GM10266 (cell line): ENCODE measurements around the gene HPGD.
"Not testable (repeated sequence)": the region's sequence is repeated elsewhere in the genome, so short reads cannot be mapped to it uniquely, and the experiment has no call there.

Experiments
- DNase-seq: peaks from one replicate; pipeline ENCODE4 v3.0.0; 2012; ENCODE audit errors: extremely low spot score
- CTCF ChIP-seq: IDR thresholded peaks from 2 replicates; pipeline ENCODE4 v1.5.1; 2012; ENCODE audit warnings: mild to moderate bottlenecking, low read depth; ENCODE audit not compliant: control insufficient read depth, insufficient read depth; ENCODE audit errors: missing control alignments

Gene HPGD

DNA sequence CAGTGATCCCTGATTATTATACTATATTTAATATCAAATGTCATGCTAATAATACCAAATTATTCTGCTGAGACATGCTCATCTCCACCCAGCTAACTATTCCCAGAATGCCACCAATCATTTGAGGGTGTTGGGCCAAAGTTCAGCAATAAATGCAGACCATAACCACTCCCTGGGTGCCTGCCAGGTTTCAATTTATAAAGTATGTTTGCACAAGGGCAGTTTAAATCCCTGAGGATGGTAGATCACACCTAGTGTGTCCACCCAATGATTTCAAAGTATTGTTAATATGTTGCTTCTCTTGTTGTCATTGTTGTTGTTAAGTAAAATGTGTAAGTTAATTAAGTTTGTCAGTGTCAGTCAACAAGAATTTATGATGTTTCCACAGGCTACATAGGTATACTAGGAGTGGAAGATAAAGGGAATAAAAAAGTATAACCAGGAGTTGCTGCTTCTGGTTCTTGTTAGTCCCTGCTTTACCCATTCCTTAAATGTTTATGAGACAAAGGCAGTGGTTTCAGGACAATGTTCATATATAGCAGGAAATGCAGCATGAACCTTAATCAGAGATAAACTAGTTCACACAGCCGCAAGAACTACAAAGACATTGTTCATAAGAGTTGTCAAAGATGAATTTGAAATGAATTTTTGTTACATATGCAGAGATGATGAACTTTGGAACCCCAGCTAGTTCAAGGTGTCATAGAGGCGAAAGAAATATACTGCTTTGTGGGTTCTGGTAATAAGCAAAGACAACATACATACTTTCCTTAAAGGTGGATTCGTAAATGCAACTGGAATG lies 25.5 kb downstream of the HPGD start:
- DNase-seq = no peak
- no peak for TF ChIP-seq CTCF

DNA sequence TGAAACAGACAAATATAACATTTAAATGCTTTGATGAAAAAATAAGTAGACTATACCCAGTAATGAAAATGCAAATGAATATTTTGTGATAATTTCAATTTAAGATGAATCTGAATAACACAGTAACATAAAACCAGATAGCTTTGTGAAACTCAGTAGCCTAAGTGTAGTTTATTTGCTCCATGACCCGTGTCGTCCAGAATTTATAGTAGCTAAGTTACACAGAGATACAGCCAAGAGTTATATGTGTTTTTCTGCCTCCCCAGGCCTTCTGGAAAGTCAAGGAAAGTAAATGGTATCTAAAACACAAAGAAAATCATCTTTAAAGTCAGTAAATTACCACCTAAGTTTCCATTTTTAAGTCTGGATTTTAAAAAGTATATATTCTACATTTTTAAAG lies 26.7 kb downstream of the HPGD start:
- no peak for DNase-seq
- no peak for TF ChIP-seq CTCF

DNA sequence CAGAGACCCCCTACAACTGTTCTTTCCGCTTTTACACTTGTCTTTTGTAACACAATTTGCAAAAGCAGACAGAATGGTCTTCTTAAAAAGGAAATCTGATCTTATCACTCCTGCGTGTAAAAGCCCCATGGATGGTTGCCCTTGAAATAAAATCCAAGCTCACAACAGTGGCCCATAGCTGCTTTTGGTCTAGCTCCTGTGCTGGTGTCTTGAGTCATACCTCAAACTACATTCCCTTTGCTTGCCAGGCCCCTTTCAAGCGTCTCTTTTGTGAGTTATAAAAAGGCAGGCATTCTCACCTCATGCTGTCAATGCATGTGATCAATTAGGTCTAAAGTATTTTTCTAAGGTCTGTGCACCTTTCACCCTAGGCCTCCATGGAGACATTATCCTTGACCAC lies 27.6 kb downstream of the HPGD start:
- no peak for TF ChIP-seq CTCF
- DNase-seq = no peak

- no peak for TF ChIP-seq CTCF
- no peak for DNase-seq
Observed at GRCh38 chr4:174494146-174494545, 28.1 kb downstream of the HPGD start.

DNA sequence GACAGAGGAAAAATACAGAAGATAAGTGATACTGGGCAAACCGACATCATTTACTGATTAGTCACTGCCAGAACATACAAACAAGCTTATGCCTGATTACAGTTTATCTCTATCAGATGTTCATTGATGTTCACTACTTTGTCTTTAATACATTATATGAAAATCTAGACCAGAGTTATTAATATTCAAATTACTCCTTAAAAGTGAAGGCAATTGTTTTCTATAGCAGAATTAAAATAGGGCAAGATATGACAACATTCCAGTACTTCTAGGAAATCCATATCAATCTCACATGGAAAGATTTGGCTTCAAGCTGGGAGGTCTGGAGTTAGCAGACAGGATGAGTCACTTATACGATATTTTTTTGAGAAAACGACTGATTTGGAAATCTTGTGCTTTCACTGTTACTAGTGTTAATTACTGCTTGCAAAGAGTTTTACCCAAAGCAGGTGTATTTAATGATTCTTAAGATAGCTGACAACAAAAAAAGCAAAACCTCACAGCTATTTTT lies 31.8 kb downstream of the HPGD start:
- TF ChIP-seq CTCF = no peak

DNA sequence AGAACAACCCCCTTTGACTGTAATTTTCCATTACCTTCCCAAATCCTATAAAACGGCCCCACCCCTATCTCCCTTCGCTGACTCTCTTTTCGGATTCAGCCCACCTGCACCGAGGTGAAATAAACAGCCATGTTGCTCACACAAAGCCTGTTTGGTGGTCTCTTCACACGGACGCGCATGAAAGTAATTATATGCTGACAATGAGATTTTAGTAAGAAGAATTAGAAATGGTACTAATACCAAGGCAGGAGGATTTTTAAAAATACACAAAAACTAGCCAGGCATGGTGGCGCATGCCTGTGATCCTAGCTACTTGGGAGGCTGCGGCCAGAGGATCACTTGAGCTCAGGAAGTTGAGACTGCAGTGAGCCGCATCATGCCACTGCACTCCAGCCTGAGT lies 33.9 kb downstream of the HPGD start:
- not testable (repeated sequence) for DNase-seq

More for the DNA sequence above, 31.8 kb downstream of the HPGD start:
- DNase-seq = no peak

DNA sequence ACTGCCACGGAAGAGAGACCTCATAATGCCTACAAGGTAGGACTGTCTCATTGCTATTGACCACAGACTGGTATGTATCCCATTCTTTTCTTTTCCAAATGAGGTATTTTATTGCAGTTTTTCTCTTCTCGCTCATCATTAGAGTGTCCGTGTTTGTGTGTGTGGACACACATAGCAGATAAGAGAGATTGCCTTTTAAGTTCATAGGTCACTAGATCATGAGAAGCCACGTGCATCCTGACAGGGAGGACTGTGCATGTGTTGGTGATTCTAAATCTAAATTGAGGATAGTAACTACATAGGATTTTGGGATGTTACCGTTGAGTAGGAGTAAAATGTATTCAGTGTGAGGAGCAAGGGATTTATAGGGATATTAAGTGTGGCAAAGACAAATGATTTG lies 37.3 kb downstream of the HPGD start:
- no peak for DNase-seq
- TF ChIP-seq CTCF = no peak
